GM21360 (cell line): ENCODE data around the gene THYN1.

Experiments
- ATAC-seq: cut with Tn5 transposase; IDR thresholded peaks from one replicate; pipeline ENCODE4 v1.9.1; 2021; ENCODE audit warnings: mild to moderate bottlenecking, moderate library complexity; ENCODE audit not compliant: unreplicated experiment

The THYN1 gene

DNA sequence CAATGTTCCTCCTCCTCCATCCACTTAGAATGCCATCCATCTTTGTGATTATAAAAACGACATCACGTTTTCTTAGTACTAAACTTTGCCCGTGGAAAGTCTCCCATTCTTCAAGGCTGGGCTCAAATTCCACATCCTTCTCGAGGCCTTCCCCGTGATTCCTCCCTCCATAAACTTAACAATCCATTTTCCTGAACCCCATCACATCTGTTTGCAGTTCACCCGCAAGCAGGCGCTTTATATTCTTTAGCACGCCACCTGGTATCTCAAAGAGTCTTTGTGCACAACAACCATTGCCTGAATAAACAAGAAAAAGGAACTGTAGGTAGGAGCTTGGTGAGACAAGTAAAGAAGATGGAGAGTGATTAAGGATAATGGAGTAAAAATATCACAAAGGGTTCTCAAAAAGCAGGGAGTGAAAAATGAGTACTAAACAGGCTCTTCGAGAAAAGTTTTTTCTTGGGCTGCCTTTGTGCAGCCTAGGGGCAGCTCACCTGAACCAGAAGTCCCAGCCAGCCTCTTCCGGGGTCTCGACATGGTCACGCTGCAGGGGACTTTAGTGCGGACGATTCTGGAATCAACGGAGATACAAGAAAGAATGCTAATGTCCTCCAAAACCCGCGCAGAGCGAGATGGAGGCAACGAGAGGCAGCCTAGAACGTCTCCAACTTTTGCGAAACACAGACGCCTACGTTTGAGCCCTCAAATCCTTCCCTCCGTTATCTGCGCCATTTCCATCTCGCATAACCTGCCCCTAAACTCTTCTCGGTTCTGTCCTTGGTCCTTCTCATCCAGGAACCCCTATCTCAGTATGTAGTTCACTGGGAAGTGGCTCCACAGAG is 585 bp downstream of the THYN1 start:
- peak; percentile 30 for ATAC-seq

DNA sequence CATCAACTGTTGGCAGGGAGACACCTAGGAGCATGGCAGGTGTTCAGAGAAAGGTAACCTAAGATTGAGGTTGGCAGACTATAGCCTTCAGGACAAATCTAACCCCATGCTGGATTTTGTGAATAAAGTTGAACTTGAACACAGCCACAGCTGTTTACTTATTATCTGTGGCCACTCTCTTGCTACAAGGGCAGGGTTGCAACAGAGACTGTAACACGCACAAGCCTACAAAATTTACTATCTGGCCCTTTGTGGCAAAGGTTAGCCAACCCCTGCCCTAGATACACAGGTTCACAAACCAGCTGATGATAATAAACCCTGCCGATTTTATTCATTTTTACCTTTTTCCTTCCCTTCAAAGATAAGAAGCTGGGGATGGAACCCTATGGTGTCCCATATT is 2.5 kb downstream of the THYN1 start:
- no peak for ATAC-seq

DNA sequence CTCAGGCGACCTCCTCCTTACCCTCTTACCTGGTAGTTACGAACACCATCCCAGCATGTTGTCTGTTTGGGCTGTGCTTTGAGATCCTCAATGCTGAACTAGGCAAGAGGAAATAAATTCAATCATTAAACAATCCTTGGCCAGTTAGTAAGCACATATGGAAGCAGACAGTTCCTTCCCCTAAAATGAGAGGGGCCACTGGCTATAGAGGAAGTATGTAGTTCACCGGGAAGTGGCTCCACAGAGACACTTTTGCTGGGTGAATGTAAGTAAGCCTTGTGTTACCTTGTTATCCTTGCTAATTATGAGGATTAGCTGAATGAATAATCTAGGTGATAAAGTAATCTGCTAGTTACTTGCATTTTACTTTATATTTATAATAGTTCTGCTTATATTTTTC is 2.9 kb downstream of the THYN1 start:
- no peak for ATAC-seq

DNA sequence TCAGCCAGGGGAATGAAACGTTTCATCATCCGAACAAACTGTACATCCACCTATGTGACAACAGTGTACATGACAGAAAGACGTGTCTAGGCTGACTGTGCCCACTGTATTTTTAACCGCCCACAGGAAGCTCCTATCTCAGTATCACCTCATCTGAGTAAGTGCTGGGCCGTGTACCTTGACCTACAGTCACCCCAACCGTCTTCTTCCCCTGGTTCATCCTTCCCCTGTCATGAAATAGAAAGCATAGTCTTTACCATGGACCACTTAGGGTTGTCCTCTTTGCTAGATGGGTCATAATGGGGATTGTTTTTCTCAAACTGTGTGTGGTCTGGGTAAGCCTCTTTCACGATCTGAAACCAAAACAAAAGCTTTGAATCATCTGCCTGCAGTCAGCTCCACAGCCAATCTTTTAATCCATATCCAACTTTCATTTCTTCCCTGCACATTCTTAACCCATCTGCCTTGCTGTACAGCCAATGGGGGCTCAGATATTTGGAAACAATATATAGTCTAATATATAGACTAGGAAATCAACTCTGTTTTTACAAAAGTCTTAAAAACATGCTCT is 4.2 kb downstream of the THYN1 start:
- no peak for ATAC-seq

DNA sequence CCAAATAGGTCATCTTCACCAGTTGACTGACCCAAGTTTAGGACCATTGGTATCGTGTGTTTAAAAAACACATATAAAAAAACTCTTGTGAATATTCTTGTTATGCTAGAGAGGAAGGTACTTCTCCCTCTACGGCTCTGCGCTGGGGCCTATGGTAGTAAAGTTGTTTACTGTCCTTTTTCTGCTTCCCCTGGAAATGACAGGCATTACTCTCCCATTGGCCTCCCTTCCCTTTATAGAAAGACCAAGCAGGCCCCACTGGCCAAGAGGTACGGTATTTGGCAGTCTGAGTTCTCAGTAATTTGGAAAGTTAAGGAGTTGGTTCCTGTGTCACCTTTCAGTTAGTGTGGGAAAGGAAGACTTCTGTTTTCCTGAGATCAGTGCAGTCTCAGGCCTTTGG is 6.5 kb downstream of the THYN1 start:
- no peak for ATAC-seq

DNA sequence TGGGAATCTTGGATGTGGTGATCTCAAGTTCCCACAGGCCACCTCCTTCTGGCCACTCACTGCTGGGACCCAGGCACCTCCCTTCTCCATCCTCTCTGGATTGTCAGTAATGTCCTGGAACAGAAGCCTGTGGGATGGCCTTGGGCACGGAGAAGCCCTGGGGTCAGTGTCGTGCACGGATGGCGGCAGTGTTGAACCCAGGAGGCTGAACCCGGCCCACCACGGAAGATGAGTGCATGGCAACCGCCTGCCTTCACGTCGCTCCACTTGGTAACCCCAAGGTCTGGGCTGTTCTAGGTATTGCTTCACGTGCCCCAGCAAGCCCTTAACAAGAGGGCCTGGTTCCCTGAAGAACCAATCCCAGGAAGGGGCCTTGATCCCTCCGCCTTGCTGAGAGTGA is 7.1 kb downstream of the THYN1 start:
- no peak for ATAC-seq

DNA sequence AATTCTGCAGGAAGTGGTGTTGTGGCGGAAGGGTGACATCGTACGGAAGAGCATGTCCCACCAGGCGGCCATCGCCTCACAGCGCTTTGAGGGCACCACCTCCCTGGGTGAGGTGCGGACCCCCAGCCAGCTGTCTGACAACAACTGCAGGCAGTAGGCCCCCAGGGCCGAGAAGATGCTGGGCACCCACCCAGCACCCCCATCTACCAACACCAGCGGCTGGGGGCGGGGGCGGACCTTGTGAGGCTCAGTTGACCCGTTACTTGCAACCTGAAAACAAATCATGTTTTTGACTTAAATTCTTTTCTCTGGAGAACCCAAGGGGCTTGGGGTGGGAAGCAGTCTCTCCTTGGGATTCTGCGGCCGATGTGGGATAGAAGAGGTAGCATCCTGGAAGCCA is 7.7 kb downstream of the THYN1 start:
- ATAC-seq: no peak

DNA sequence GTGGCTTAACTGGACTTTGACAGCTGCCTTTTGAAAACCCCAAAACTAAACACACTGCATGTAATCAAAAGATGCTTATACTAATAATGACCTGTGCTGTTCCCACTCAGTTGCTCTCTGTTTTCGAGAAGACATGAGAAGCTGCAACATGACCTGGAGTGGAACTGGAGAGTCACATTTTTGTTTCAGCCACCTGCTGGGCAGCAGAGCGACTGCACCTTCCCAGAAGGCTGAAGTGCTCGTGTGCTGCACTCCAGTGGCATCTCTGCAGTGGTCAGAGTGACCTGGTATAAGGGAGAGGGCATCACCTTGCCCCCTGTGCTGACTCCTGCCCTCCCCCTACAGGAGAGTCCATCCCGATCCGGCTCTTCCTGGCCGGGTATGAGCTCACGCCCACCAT is 8.6 kb downstream of the THYN1 start:
- ATAC-seq: peak; percentile 79

DNA sequence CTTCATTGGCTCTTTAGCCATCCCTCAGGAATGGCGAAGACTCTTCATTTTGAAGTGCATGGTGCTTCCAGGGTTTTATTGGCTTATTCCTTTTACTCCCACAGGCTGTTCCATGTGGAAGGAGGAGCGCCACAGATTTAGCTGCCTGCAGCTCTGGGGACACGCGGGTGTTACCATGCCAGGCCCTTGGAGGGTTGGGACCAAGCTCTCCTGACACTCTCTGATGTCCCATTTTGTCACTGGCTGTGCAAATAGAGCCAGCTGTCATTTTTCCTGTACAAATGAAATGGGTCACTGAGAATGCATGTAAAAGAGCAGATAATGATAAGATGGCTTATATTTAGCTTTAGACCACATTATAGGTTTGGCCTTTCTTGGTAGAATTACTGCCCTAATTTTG is 9.2 kb downstream of the THYN1 start:
- no peak for ATAC-seq

DNA sequence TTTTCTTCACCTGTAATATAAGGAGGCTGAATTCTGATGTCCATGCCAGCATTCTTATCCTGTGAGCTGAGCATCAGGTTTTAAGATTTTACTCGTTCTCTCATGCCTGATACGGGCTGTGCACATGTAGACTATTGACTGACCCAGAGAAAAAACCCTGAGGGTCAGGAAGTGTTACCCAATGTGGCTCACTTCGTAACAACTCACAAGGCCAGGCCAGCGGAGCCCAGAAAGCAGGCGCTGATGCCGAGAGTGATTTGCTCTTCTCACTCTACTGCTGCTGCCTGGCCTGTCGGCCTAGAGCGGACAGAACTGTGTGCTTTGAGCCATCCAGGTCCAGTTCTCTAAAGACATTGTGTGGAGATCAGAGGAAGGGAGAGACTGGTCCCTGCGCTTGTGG is 10.8 kb downstream of the THYN1 start:
- ATAC-seq: no peak

DNA sequence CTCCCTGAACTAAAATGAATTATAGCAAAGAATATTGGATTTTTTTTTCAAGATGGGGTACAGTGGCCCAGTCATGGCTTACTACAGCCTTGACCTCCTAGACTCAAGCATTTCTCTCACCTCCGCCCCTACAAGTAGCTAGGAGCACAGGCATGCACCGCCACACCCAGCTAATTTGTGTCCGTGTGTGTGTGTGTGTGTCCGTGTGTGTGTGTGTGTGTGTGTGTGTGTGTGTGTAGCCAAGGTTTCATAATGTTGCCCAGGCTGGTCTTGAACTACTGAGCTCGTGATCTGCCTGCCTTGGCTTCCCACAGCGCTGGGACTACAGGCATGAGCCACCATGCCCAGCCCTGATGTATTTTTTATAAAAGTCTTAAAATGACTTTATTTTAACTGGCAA is 12.6 kb downstream of the THYN1 start:
- no peak for ATAC-seq

DNA sequence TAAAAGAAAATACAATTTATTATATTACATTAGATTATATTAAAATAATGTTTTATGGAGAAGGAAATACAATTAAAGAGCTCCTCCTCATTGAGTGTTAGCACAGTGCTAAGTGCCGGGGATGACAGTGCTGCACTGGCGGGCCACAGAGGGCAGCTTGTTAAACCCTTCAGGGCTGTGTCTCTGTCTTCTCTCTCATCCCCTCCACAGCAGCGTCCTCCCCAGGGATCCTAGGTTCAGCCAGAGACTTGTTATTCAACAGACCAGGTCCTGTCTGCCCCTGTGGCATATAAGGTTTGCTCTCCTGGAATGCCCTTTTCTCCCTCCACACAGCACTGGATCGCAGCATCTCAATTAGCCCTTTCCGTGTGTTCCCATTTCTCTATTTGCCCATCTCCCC is 14.2 kb downstream of the THYN1 start:
- no peak for ATAC-seq

DNA sequence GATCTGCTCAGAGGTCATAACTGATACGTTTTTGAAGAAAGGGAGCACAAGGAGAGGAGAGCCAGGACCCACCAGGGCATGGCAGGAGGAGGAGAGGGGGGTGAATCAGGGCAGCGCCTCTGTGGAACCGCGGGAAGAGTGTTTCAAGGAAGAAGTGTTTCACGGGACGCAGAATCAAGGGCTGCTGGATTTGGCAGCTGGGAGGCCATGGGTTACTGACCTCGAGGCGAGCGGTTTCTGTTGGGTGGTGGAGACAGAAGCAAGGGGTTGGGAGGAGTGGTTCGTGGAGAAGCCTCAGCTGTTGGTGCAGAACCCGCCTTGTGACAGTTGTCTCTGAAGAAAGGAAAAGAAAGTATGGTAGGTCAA is 15.6 kb downstream of the THYN1 start:
- ATAC-seq: no peak

DNA sequence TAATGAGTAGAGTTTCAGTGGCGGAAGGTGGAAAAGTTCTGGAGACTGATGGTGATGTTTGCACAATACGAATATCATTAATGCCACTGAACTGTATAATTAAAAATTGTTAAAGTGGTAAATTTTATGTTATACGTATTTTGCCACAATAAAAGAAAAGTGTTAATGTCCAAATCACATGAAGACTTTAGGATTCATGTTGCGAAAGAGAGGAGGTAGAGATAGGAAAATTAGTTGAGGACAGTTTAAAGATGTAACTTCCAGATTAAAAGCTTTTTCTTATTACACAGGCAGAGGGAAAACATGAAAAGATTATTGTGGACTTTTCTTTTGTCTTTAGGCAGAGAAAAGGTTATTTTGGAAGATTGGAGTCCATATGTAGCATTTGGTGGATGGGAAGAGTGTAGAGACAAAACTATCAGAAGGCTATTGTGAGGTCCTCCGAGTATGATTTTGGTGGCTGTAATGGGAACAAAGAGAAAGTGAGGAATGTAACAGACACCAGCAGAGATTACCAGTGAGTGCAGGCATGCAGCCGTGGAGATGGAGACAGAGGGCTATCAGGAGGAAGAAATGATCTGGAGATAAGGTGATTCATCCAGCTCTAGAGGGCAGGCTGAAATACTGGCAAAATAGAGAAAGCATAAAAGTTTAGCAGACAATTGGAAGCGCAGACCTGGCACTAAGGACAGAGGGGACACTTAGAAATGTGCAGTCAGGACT is 16.2 kb downstream of the THYN1 start:
- ATAC-seq: no peak

DNA sequence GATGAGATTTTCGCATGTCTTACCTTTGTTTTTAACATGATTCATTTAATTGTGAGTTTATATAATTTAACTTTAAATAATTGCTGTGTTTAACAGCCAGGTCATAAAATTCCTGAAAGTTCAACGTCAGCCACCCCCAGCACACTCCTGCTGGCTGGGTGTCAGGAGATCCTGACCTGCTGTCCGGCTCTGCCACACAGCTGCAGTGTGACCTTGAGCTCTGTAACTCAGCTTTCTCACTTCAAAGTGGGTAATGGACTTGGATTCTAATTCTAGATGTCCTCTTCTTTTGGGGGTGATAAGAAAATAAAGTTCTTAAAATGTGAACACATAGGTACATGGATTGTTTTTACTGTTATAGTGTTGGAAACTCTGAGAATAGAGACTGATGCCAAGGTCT is 17.8 kb downstream of the THYN1 start:
- no peak for ATAC-seq

DNA sequence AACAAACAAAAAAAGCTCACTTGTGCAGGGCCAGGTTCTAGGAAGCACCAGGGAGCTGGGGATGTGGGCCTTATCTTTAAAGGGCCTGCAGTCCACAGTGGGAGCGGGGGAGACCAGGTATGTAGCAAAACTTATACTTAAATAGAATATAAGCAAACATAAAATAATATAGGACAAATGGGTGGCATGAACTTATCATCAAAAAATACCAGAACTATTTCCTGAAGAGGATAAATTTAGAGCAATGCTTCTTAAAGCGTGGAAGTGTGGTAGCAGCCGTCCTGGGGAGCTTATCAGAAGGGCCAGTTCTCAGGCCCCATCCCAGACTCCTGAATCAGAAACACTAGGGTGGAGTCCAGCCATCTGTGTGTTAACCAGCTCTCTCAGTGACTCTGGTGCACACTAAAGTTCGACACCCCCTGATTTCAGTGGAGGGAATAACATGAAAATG is 19.4 kb downstream of the THYN1 start:
- no peak for ATAC-seq

DNA sequence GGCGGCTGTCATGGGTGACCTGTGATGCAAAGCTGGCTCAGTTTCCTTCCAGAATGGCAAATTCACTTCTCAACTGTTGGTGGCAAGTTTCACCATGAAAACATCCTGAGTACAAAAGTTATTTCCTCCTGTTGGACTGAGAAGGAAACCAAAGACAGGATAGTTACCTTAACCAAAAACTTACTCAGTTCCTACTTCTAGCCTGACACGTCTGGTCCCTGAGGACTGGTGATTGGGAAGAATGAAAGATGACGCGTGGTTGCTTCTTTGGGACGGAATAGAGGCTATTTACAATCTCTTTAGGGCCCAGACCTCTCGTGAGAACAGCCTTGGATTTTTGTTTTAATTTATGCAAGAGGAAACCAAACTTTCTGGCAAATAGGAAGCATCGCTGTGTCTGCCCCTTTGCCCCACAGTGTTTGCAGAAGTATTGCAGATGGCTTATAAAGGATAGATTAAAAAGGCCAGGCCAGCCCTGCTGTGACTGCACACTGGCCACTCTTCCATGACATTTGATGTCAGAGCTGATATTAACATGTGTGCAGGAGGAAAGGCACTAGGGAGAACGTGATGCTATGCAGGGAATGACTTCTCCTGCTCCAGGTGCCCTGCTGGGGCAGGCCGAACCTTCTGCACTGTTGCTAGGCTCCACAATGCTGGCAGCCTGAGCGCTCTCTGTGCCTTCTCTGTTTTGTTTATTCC is 21.0 kb downstream of the THYN1 start:
- ATAC-seq: no peak

DNA sequence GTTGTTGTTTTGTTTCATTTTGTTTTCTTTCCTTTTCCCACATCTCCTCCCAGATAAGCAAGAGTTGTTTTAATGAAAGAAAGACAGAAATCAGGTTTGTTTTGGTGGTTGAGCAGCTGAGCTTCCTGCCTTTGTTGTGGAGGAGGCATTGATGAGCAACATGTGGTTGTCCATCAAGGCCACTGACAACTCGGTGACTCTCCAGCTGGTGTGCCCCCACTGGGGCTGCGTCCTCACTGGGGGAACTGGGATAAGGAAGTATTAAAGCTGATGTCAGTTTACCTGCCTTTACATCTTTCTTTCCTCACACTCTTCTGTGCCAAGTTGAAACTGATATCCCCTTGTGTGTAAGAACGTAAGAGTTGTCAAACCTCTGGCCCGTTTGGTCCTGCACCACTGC is 22.8 kb downstream of the THYN1 start:
- ATAC-seq: no peak

DNA sequence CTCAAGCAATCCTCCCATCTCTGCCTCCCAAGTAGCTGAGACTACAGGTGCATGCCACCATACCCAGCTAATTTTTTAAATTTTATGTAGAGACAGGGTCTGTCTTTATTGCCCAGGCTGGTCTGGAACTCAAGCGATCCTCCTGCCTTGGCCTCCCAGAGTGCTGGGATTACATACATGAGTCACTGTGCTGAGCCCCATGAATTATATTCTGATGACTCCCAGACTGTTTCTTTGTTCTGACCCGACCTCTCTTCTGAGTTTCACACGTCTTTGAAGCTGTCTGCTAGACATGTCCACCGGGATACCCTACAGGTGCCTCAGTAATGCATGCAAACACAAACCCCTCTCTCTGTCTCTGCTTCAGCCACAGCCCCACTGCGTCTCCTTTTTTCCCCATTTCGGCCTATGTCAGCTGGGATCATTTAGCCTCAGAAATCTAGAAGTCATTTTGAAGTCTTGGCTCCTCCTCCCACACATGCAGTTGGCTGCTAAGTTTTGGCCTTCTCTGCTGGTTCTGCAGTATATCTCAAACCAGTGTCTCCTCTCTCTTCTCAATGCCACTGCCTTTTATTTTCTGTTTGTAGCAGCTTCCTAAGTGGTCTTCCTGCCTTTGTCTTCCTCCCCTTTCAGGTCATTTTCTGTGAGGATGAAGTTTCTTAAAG is 23.9 kb downstream of the THYN1 start:
- no peak for ATAC-seq

DNA sequence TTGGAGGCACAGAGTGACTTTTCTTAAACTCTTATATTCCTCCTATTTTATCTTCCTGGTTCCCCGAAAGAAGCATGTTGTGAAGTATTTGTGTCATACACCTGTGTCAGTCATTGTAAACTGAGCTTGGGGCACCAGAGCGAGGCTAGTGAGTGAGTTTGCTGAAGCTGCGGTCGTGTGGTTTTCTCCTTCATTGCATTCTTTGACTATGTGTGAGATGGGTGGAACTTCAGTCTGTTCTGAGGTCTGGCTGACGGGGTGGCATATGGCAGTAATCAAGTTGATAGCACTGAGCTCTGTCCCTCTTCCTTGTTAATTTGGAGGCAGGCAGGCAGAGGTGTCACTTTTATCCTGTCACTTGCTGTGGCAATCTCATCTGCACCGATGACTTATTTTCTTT is 24.5 kb downstream of the THYN1 start:
- peak; percentile 58 for ATAC-seq

DNA sequence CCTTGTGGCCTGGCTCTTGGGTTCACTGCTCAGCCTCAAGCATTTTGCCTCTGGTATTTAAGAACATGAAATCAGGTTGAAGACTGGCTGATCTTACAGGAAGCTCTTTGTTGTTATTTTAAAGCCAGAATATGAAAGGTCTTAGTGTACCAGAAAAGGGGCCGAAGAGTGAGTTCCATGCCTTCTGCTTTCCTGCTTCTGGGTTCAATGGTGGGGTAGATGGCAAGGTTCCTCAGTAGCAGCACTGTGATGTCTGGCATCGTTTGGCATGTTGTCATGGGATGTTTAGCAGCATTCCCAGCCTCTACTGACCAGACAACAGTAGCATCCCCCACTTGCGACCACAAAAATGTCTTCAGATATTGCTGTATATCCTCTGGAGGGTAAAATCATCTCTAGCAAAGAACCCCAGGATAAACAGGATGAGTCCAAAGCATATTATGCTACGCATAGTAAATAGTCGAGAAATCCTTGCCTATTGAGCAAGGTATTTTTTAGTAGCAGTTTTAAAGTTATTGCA is 26.3 kb downstream of the THYN1 start:
- no peak for ATAC-seq
